HuH-7 (cell line): Measurements from ENCODE around the gene RTN1.

Experiments
- DNase-seq: peaks from one replicate; pipeline ENCODE4 v3.0.0; 2011; ENCODE audit warnings: low spot score

Gene RTN1

GRCh38 chr14:59547310-59547709, 323.3 kb downstream of the RTN1 start:
- no peak for DNase-seq
